Measurements from ENCODE around the gene TRABD.
"Not testable (repeated sequence)": the region's sequence is repeated elsewhere in the genome, so short reads cannot be mapped to it uniquely, and the experiment has no call there.

TRABD gene

GRCh38 chr22:50185375-50186087, at the start of gene TRABD:
Gene TRABD (plus strand): TSS chr22:50185913. CDS start chr22:50193061, 7,148 bp downstream.
- peak; percentile 93 for DNase-seq (ENCODE audit: low spot score)

- peak; percentile 14 for DNase-seq (ENCODE audit: low spot score)
Observed at GRCh38 chr22:50136581-50137015, 49.1 kb upstream of the TRABD start.

GRCh38 chr22:50137277-50137676, 48.4 kb upstream of the TRABD start:
- not testable (repeated sequence) for DNase-seq (ENCODE audit: low spot score)

GRCh38 chr22:50138041-50138440, 47.7 kb upstream of the TRABD start:
- peak; percentile 62 for DNase-seq (ENCODE audit: low spot score)

- no peak for DNase-seq (ENCODE audit: low spot score)
Observed at GRCh38 chr22:50138988-50139387, 46.7 kb upstream of the TRABD start.

- peak; percentile 42 for DNase-seq (ENCODE audit: low spot score)
Observed at GRCh38 chr22:50139843-50140415, 45.8 kb upstream of the TRABD start.

- DNase-seq (ENCODE audit: low spot score) = no peak
Observed at GRCh38 chr22:50140615-50141014, 45.1 kb upstream of the TRABD start.

- DNase-seq (ENCODE audit: low spot score) = no peak
Observed at GRCh38 chr22:50141462-50141861, 44.3 kb upstream of the TRABD start.

GRCh38 chr22:50141891-50142363, 43.8 kb upstream of the TRABD start:
- DNase-seq (ENCODE audit: low spot score) = no peak

GRCh38 chr22:50143096-50143495, 42.6 kb upstream of the TRABD start:
- no peak for DNase-seq (ENCODE audit: low spot score)

GRCh38 chr22:50144005-50144614, 41.6 kb upstream of the TRABD start:
- DNase-seq (ENCODE audit: low spot score) = no peak

GRCh38 chr22:50145721-50146438, 39.8 kb upstream of the TRABD start:
- no peak for DNase-seq (ENCODE audit: low spot score)

GRCh38 chr22:50146439-50147238, 39.1 kb upstream of the TRABD start:
- DNase-seq (ENCODE audit: low spot score) = peak; percentile 79

GRCh38 chr22:50147258-50148165, 38.2 kb upstream of the TRABD start:
- DNase-seq (ENCODE audit: low spot score) = not testable (repeated sequence)

GRCh38 chr22:50148166-50148500, 37.6 kb upstream of the TRABD start:
- DNase-seq (ENCODE audit: low spot score) = no peak

- peak; percentile 91 for DNase-seq (ENCODE audit: low spot score)
Observed at GRCh38 chr22:50148991-50149721, 36.6 kb upstream of the TRABD start.

- peak; percentile 59 for DNase-seq (ENCODE audit: low spot score)
Observed at GRCh38 chr22:50150161-50151129, 35.3 kb upstream of the TRABD start.
